ENCODE measurements around the gene SLC35F6.

GRCh38 chr2:26735097-26735496 lies 29.0 kb upstream of the SLC35F6 start:
- no peak for TF ChIP-seq CTCF (IDR thresholded peaks at IDR 0.05)
- TF ChIP-seq POLR2AphosphoS5 (IDR thresholded peaks at IDR 0.05; ENCODE audit: insufficient read depth in 1 of 2, low read depth in 1 of 2): no peak

Measured in vagina (tissue), 2 donors.